Measurements from ENCODE around the gene EPM2A. TPM values are rescaled to one million over a fixed set of nuclear protein-coding genes. Genes with fewer than 3 reads are reported as not detected.

Gene EPM2A
- total RNA-seq, 4 donors from 2014 or later = 6.5 to 12.9 (median 10.4) TPM

- no peaks in the 10 kb centered on the region for H3K36me3 ChIP-seq
- 85% methylated on average over 4 of the region's 4 CpGs for WGBS
- H3K9me3 ChIP-seq = peaks cover 6% of the 10 kb centered on the region
- TF ChIP-seq CTCF (IDR thresholded peaks at IDR 0.05) (no peak), POLR2AphosphoS5 (IDR thresholded peaks at IDR 0.05) (no peak), POLR2A (IDR thresholded peaks at IDR 0.05) (no peak), EP300 (IDR thresholded peaks at IDR 0.05) (no peak)
- no peak overlapping the region for H3K4me3 ChIP-seq
- no peak overlapping the region for H3K27ac ChIP-seq
- DNase-seq (ENCODE audit: low spot score in 2 of 2) = no peak
- no peaks in the 10 kb centered on the region for H3K27me3 ChIP-seq
- no peaks in the 10 kb centered on the region for H3K4me1 ChIP-seq
These were observed 41.1 kb downstream of the EPM2A start for GRCh38 chr6:145694083-145694737.

DNA sequence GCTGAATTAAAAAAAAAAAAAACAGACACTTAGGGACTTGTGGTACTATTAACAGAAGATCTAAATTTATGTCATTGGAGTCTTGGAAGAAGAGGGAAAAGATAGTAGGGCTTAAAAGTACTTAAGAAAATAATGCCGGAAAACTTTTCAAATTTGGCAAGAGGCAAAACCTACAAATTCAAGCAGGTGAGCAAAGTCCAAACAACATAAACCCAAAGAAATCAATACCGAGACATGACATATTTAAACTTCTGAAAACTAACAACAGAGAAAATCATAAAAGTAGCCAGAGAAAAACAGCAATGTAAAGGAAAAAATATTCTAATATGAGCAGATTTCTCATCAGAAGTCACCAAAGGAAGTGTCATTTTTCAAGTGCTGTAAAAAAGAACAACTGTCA lies 44.4 kb downstream of the EPM2A start:
- Histone ChIP-seq H3K9me3 (peaks cover 6% of the 10 kb centered on the region), H3K27me3 (no peaks in the 10 kb centered on the region), H3K27ac (no peak overlapping the region), H3K4me1 (no peaks in the 10 kb centered on the region), H3K36me3 (no peaks in the 10 kb centered on the region), H3K4me3 (no peak overlapping the region)
- WGBS = 96% methylated on average over 2 of the region's 2 CpGs
- TF ChIP-seq EP300 (IDR thresholded peaks at IDR 0.05) (no peak), POLR2AphosphoS5 (IDR thresholded peaks at IDR 0.05) (no peak), POLR2A (IDR thresholded peaks at IDR 0.05) (no peak), CTCF (IDR thresholded peaks at IDR 0.05) (no peak)
- no peak for DNase-seq (ENCODE audit: low spot score in 2 of 2)

DNA sequence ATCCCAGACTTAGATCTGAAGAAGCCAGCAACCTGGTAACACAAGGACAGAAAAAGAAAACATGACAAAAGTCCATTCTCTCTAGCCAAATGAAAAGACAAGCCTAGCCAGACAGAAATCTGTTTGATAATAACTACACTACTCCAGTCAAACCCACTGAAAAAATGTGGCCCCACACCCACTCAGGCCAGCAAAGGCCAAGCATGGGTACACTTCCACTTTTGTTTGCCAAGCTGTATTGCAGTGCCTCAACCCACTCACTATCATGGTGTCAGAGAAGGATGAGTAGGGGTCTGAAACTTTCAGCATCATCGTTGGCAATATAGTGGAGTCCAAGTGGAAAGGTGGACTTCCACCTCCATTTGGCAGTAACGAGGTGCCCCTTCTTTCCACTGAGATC lies 45.8 kb downstream of the EPM2A start:
- Histone ChIP-seq H3K27ac (no peak overlapping the region), H3K27me3 (no peaks in the 10 kb centered on the region), H3K36me3 (peaks cover 4% of the 10 kb centered on the region), H3K9me3 (peaks cover 6% of the 10 kb centered on the region), H3K4me3 (no peak overlapping the region), H3K4me1 (no peaks in the 10 kb centered on the region)
- no peak for DNase-seq (ENCODE audit: low spot score in 2 of 2)
- TF ChIP-seq POLR2A (IDR thresholded peaks at IDR 0.05) (no peak), POLR2AphosphoS5 (IDR thresholded peaks at IDR 0.05) (no peak), EP300 (IDR thresholded peaks at IDR 0.05) (no peak), CTCF (IDR thresholded peaks at IDR 0.05) (no peak)
- WGBS = 95% methylated on average over 2 of the region's 2 CpGs

GRCh38 chr6:145688493-145688905 lies 46.8 kb downstream of the EPM2A start:
- peaks cover 6% of the 10 kb centered on the region for H3K9me3 ChIP-seq
- H3K4me1 ChIP-seq = no peaks in the 10 kb centered on the region
- no peak overlapping the region for H3K4me3 ChIP-seq
- WGBS = 83% methylated on average over 1 of the region's 1 CpG
- no peak overlapping the region for H3K27ac ChIP-seq
- DNase-seq (ENCODE audit: low spot score in 2 of 2) = no peak
- TF ChIP-seq EP300 (IDR thresholded peaks at IDR 0.05) (no peak), POLR2AphosphoS5 (IDR thresholded peaks at IDR 0.05) (no peak), POLR2A (IDR thresholded peaks at IDR 0.05) (no peak), CTCF (IDR thresholded peaks at IDR 0.05) (no peak)
- H3K36me3 ChIP-seq = peaks cover 7% of the 10 kb centered on the region
- no peaks in the 10 kb centered on the region for H3K27me3 ChIP-seq

DNA sequence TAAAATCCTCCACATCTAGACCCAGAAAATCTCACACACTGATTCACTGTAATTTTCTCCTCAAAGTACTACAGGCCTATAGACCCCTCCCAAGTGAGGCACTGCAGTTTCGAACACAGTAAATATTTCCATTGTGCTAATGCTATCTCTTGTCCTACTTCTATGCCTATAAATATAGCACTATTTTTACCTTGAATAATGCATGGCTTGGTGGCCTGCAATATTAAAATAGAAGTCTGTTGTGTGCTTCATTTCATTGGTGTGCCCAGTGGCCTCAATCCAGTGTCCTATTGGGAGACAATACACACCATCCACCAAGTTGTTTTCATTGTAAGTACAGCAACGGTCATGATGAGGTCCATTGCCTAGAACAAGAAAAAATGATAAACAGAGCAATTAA lies 49.4 kb downstream of the EPM2A start:
- no peak for DNase-seq (ENCODE audit: low spot score in 2 of 2)
- Histone ChIP-seq H3K9me3 (no peaks in the 10 kb centered on the region), H3K27me3 (no peaks in the 10 kb centered on the region), H3K27ac (no peak overlapping the region), H3K4me3 (no peak overlapping the region), H3K36me3 (peaks cover 16% of the 10 kb centered on the region), H3K4me1 (no peaks in the 10 kb centered on the region)
- TF ChIP-seq CTCF (IDR thresholded peaks at IDR 0.05) = no peak
- TF ChIP-seq POLR2A (IDR thresholded peaks at IDR 0.05) = no peak
- no peak for TF ChIP-seq POLR2AphosphoS5 (IDR thresholded peaks at IDR 0.05)
- no peak for TF ChIP-seq EP300 (IDR thresholded peaks at IDR 0.05)
- 93% methylated on average over 2 of the region's 2 CpGs for WGBS
